ENCODE measurements around the gene TMEM219.
A peak's percentile ranks its signal among the peaks of the same experiment; 100 is the strongest.
"Not testable (repeated sequence)": the region's sequence is repeated elsewhere in the genome, so short reads cannot be mapped to it uniquely, and the experiment has no call there.

The TMEM219 gene

GRCh38 chr16:29961479-29962343 lies at the start of gene TMEM219:
TSS of gene TMEM219 (plus strand) at chr16:29962079. CDS start at chr16:29963144, 1,065 bp downstream.
- peak; percentile 80 to 95 (median 88) for DNase-seq (ENCODE audit: low read depth in 3 of 3, low spot score in 1 of 3)

GRCh38 chr16:29912087-29912486 lies 49.8 kb upstream of the TMEM219 start:
- no peak for DNase-seq (ENCODE audit: low read depth in 3 of 3, low spot score in 1 of 3)

GRCh38 chr16:29913514-29913913 lies 48.4 kb upstream of the TMEM219 start:
- no peak for DNase-seq (ENCODE audit: low read depth in 3 of 3, low spot score in 1 of 3)

GRCh38 chr16:29915590-29916247 lies 46.2 kb upstream of the TMEM219 start:
- no peak for DNase-seq (ENCODE audit: low read depth in 3 of 3, low spot score in 1 of 3)

GRCh38 chr16:29916979-29917378 lies 44.9 kb upstream of the TMEM219 start:
- no peak for DNase-seq (ENCODE audit: low read depth in 3 of 3, low spot score in 1 of 3)

GRCh38 chr16:29920288-29921033 lies 41.4 kb upstream of the TMEM219 start:
- DNase-seq (ENCODE audit: low read depth in 3 of 3, low spot score in 1 of 3), result no peak

- DNase-seq (ENCODE audit: low read depth in 3 of 3, low spot score in 1 of 3), result no peak
These were observed 40.9 kb upstream of the TMEM219 start for GRCh38 chr16:29921034-29921385.

GRCh38 chr16:29922326-29922725 lies 39.6 kb upstream of the TMEM219 start:
- no peak for DNase-seq (ENCODE audit: low read depth in 3 of 3, low spot score in 1 of 3)

GRCh38 chr16:29922986-29923501 lies 38.8 kb upstream of the TMEM219 start:
- DNase-seq (ENCODE audit: low read depth in 3 of 3, low spot score in 1 of 3), result no peak

- DNase-seq (ENCODE audit: low read depth in 3 of 3, low spot score in 1 of 3), result no peak
These were observed 36.6 kb upstream of the TMEM219 start for GRCh38 chr16:29925105-29925756.

- DNase-seq (ENCODE audit: low read depth in 3 of 3, low spot score in 1 of 3), result peak; percentile 70 to 93 (median 91)
These were observed 35.8 kb upstream of the TMEM219 start, which contains the start of gene KCTD13 for GRCh38 chr16:29925781-29926710. TSS of gene KCTD13 (minus strand) at chr16:29926226. CDS start at chr16:29926033, 193 bp downstream.

GRCh38 chr16:29926711-29927052 lies 35.2 kb upstream of the TMEM219 start:
- no peak for DNase-seq (ENCODE audit: low read depth in 3 of 3, low spot score in 1 of 3)

- no peak for DNase-seq (ENCODE audit: low read depth in 3 of 3, low spot score in 1 of 3)
These were observed 34.6 kb upstream of the TMEM219 start for GRCh38 chr16:29927070-29927905.

- not testable (repeated sequence) for DNase-seq (ENCODE audit: low read depth in 3 of 3, low spot score in 1 of 3)
These were observed 30.1 kb upstream of the TMEM219 start for GRCh38 chr16:29931750-29932149.

GRCh38 chr16:29940656-29941055 lies 21.2 kb upstream of the TMEM219 start:
- DNase-seq (ENCODE audit: low read depth in 3 of 3, low spot score in 1 of 3), result no peak

- DNase-seq (ENCODE audit: low read depth in 3 of 3, low spot score in 1 of 3), result no peak
These were observed 17.8 kb upstream of the TMEM219 start for GRCh38 chr16:29943846-29944799.

- DNase-seq (ENCODE audit: low read depth in 3 of 3, low spot score in 1 of 3), result no peak
These were observed 14.0 kb upstream of the TMEM219 start for GRCh38 chr16:29947897-29948296.

Measured in stimulated activated CD4-positive, alpha-beta T cell treated with anti-CD3 and anti-CD28 coated beads, TNF-alpha, amount 100 ng/mL, for 1 hour (primary cell).